HG02884 (cell line): ENCODE data around the gene INTS11.

ENCODE experiments used
- ATAC-seq: cut with Tn5 transposase; IDR thresholded peaks from one replicate; pipeline ENCODE4 v1.9.1; 2021; ENCODE audit warnings: mild to moderate bottlenecking, moderate library complexity; ENCODE audit not compliant: unreplicated experiment

Gene INTS11

DNA sequence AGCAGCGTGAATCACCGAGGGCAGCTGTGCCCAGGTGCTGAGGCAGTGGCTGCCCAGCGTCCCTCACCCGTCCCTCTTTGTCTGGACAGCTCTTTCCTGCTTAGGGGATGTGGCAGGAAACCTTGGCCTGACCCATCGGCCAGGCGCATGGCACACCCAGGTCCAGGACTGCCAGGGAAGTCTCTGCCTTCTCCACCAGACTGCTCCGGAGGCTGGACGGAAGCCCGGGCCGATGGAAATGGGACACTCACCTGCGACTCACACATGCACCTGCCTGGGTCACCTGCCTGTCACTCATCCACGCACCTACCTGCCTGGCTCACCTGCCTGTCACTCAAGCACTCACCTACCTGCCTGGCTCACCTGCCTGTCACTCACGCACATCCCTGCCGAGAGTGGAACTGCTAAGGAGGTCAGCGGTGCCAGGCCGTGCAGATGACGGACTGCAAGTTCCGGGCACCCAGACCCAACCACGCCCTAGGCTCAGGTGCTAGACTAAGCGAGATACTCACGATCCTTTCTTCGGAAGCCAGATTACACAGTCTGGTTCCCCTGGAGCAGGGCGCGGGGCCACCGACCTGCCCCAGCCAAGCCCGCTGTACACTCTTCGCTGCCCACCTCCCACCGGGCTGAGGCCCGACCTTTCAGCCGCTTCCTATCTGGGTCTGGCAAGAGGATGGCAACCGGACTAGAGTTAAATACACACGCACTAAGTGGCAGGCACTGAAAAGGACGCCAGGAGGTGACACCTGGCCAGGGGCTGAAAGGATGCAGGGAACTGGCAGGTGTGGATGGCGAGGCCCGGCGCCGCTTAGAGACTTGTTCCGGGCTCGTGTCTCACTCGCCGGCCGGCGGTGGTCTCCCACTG, 51.9 kb downstream of the INTS11 start:
- ATAC-seq: no peak

DNA sequence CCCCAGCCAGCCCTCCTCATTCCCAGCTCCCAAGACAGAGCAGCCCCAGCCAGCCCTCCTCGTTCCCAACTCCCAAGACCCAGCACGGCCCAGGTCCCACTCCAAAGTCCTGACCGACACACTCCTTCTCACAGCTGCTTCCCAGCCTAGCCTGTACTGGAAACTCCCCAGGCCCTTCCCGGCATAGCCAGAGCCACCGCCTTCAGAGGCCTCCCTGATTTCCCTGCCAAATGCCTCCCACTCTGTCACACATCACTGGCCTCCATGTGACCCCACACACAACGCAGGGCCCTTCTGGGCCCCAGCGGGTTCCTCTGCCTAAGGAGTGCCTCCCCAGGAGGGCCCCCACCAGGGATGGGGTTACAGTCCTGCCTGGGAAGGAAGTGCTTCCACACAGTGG, 53.6 kb downstream of the INTS11 start:
- no peak for ATAC-seq

DNA sequence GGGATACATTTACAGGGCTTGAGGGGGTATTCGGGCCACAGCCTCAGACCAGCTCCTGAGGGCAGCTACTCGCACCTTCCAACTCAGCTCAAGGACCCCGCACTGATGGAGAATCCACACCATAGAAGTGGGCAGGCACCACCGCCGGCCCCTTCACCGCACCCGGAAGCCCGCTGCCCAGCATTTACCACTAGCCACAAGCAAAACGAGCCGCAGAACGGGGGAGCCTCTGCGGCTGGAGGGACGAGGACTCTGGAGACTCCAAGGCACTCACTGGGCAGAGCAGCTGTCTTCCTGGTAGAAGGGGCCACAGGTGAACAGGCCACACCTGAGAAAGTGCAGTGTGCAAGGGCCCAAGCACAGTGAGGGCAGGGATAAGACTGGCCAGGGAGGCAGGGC, 56.2 kb downstream of the INTS11 start:
- ATAC-seq: no peak

DNA sequence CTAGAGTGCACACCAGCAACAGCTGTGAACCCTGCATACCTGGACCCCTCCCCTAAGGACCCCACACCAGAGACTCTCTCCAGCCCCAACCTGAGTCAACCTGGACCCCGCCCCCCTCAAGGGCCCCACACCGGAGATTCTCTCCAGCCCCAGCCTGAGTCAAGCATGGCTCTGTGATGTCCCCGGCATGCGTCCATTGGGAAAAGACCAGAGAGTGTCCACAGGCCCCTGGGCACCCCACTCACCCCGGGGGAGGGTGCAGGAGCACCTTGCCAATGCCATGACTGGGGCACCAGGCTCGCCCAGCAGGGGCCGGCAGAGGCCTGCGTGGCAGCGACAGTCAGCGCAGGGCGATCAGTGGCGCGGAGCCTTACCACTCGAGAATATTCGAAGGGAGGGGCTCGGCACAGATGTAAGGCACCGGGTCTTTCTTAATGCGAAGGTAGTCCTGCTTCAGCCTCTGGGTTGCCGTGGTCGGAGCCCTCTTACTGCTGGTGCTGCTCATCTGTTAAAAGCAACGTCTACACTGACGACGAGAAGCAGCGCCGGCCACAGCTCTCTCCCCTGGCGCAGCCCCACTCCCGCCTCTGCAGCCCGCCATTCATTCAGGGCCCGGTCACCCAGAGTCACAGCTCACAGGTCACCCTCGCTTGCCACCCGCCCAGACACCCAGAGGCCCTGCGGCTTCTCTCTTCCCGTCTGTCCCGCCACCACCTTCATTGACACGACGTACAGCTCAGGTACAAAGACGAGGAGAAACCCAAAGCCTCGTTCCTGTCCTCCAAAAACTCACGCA, 56.8 kb downstream of the INTS11 start:
- no peak for ATAC-seq

DNA sequence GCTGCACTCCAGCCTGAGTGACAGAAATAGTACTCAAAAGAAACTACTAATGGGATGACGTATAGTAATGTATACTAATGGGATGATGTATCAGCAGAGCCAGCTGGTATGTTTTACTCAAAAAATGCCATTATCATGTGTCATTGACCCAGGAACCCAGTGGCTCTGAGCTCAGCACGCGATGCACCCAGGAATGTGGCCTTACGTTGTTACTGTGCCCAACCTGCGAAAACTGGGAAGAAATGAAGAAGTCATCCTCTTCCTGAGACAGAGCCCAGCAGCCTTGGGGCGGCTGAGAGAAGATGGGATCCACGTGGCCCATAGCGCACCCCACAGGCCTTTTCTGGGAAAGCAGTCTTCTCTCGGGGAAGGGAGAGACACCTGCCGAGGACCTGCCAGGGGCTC, 59.6 kb downstream of the INTS11 start:
- no peak for ATAC-seq

DNA sequence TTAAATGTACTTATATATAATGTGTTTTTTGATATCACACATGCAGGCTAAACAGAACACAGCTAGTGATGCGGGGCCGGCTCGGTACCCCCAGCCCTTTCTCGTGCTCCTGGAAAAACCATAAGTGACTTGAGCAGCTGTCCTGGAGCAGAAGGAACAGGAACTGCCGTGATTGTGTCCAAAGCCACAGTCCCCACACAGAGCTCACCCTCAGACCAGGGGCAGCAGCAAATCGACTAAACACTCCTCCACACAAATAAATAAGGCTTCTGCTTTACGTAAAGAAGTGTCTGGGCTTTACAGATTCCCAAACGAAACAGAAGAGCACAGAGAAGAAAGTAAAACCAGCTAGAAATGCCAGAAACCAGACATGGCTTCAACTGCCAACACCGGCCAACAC, 60.4 kb downstream of the INTS11 start:
- ATAC-seq: no peak

DNA sequence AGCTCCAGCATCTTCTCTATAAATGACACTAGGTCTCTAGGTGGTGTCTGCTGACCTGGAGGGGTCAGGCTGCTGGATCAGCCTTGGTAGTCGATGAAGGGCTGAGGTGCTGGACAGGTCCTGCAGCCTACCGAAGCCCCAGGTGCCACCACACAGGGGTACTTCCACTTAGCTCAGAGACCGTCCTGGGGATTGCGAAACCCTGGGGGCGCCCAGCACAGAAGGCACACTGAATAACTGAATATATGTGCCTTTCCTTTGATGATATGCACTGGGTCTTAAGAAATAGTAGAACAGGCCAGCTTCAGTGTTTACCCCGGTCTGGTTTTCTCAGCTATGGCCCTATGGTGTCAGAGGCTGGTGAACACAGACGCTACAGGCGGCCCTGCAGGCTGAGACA, 61.7 kb downstream of the INTS11 start:
- ATAC-seq: no peak

DNA sequence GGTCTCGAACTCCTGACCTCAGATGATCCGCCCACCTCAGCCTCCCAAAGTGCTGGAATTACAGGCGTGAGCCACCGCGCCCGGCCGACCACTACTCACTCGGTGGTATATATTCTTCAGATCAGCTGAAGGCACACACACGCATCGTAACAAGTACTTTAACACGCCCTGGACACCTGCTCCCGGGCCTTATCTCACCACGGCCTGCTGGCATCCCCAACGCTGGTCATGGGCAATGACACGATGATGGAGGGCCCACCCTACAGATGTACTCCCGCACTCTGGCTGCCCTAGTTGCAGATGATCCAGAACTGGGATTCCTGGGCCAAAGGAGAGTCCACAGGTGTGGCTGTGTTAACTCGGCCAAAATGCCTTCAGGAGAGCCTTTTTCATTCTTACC, 62.4 kb downstream of the INTS11 start:
- ATAC-seq: no peak
